ENCODE results near the gene MYOM1.

Gene MYOM1

GRCh38 chr18:3114451-3114850 is 105.3 kb downstream of the MYOM1 start:
- no peak for DNase-seq

- no peak for DNase-seq
Measured at GRCh38 chr18:3114026-3114425, 105.7 kb downstream of the MYOM1 start.

GRCh38 chr18:3111523-3112240 is 108.1 kb downstream of the MYOM1 start:
- DNase-seq: no peak

- no peak for DNase-seq
Measured at GRCh38 chr18:3110034-3110752, 109.6 kb downstream of the MYOM1 start.

- no peak for DNase-seq
Measured at GRCh38 chr18:3107740-3108151, 112.0 kb downstream of the MYOM1 start.

- DNase-seq: no peak
Measured at GRCh38 chr18:3104190-3105054, 115.3 kb downstream of the MYOM1 start.

- no peak for DNase-seq
Measured at GRCh38 chr18:3103576-3103975, 116.2 kb downstream of the MYOM1 start.

GRCh38 chr18:3102983-3103382 is 116.8 kb downstream of the MYOM1 start:
- DNase-seq: no peak

- DNase-seq: no peak
Measured at GRCh38 chr18:3100498-3101132, 119.2 kb downstream of the MYOM1 start.

- DNase-seq: no peak
Measured at GRCh38 chr18:3099327-3099726, 120.4 kb downstream of the MYOM1 start.

GRCh38 chr18:3097082-3097481 is 122.7 kb downstream of the MYOM1 start:
- no peak for DNase-seq

GRCh38 chr18:3095921-3096320 is 123.8 kb downstream of the MYOM1 start:
- no peak for DNase-seq

- DNase-seq: no peak
Measured at GRCh38 chr18:3094338-3094684, 125.5 kb downstream of the MYOM1 start.

- no peak for DNase-seq
Measured at GRCh38 chr18:3093624-3094337, 126.0 kb downstream of the MYOM1 start.

GRCh38 chr18:3092727-3093126 is 127.0 kb downstream of the MYOM1 start:
- no peak for DNase-seq

- DNase-seq: no peak
Measured at GRCh38 chr18:3089579-3089978, 130.2 kb downstream of the MYOM1 start.

- no peak for DNase-seq
Measured at GRCh38 chr18:3088449-3088848, 131.3 kb downstream of the MYOM1 start.

- no peak for DNase-seq
Measured at GRCh38 chr18:3086871-3087270, 132.9 kb downstream of the MYOM1 start.

- DNase-seq: no peak
Measured at GRCh38 chr18:3085612-3086011, 134.2 kb downstream of the MYOM1 start.

GRCh38 chr18:3084206-3084605 is 135.6 kb downstream of the MYOM1 start:
- DNase-seq: no peak

GRCh38 chr18:3083766-3084165 is 136.0 kb downstream of the MYOM1 start:
- no peak for DNase-seq

GRCh38 chr18:3081584-3081991 is 138.2 kb downstream of the MYOM1 start:
- DNase-seq: no peak
